Measurements from ENCODE around the gene DSCAML1.

The DSCAML1 gene

GRCh38 chr11:117716521-117717440, 80.2 kb downstream of the DSCAML1 start:
- H3K27ac ChIP-seq (ENCODE audit: low read depth, low read length): no peak overlapping the region
- no peak overlapping the region for H4K91ac ChIP-seq (ENCODE audit: low read depth, low read length)
- H2BK5ac ChIP-seq (ENCODE audit: low read depth, low read length, poor library complexity): no peak overlapping the region
- WGBS (ENCODE audit: extremely low coverage, insufficient coverage, insufficient read length): no CpG with 5 or more reads among the region's 20 CpGs
- no peak overlapping the region for H3K4ac ChIP-seq (ENCODE audit: low read depth, low read length)
- no peak overlapping the region for H4K12ac ChIP-seq (ENCODE audit: low read depth, low read length)
- no peak overlapping the region for H3K9ac ChIP-seq (ENCODE audit: low read length)
- H3K14ac ChIP-seq (ENCODE audit: low read length): no peak overlapping the region
- H4K8ac ChIP-seq (ENCODE audit: low read depth, low read length): no peak overlapping the region
- H3K4me1 ChIP-seq (ENCODE audit: control insufficient read depth in 1 of 2, insufficient read depth in 2 of 2, low read length in 2 of 2): peaks cover 4 to 12% of the 10 kb centered on the region in 2 experiments
- H3K79me2 ChIP-seq (ENCODE audit: control insufficient read depth, insufficient read depth, low read length, poor library complexity): no peaks in the 10 kb centered on the region
- no peaks in the 10 kb centered on the region for H3K79me1 ChIP-seq (ENCODE audit: low read length)
- no peak overlapping the region for H3K23ac ChIP-seq (ENCODE audit: low read length)
- no peaks in the 10 kb centered on the region for H3K27me3 ChIP-seq (ENCODE audit: insufficient read depth, low read length)
- H2BK120ac ChIP-seq (ENCODE audit: insufficient read depth, low read length, poor library complexity): no peak overlapping the region
- H2AK5ac ChIP-seq (ENCODE audit: low read length): no peak overlapping the region
- no peak overlapping the region for H3K18ac ChIP-seq (ENCODE audit: low read length)
- H3K4me3 ChIP-seq (ENCODE audit: low read depth, low read length): no peak overlapping the region
- no peaks in the 10 kb centered on the region for H3K9me3 ChIP-seq (ENCODE audit: insufficient read depth, low read depth, low read length)
- no peaks in the 10 kb centered on the region for H3K36me3 ChIP-seq (ENCODE audit: control insufficient read depth in 1 of 2, insufficient read depth in 2 of 2, low read length in 2 of 2)
- peak overlapping the region; percentile 24 for H2BK12ac ChIP-seq (ENCODE audit: low read length)
- DNase-seq: no peak
- H2AFZ ChIP-seq (ENCODE audit: insufficient read depth, low read length, poor library complexity): no peak overlapping the region
- no peak overlapping the region for H3K4me2 ChIP-seq (ENCODE audit: low read length)

DNA sequence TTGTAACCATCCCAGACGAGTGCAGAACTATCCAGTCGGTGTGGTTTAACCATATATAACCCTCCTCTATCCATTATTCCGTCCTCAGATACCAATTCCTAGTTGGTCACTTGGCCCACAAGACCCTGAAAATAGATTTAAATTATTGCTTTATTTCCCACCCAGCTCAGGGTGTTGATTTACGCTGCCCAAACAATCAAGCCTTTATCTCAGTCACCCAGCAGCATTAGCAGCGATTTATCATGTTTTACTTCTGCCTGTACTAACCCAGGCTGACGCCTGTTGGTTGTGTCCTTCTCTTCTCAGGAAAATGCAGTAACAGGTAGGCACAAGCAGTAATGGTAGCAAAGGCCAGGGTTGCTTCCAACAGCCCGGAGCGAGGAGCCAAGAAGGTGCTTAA, 81.2 kb downstream of the DSCAML1 start:
- H3K79me2 ChIP-seq (ENCODE audit: control insufficient read depth, insufficient read depth, low read length, poor library complexity): no peaks in the 10 kb centered on the region
- WGBS (ENCODE audit: extremely low coverage, insufficient coverage, insufficient read length): no CpG with 5 or more reads among the region's 8 CpGs
- no peak overlapping the region for H3K18ac ChIP-seq (ENCODE audit: low read length)
- no peaks in the 10 kb centered on the region for H3K27me3 ChIP-seq (ENCODE audit: insufficient read depth, low read length)
- no peak overlapping the region for H3K14ac ChIP-seq (ENCODE audit: low read length)
- no peaks in the 10 kb centered on the region for H3K36me3 ChIP-seq (ENCODE audit: control insufficient read depth in 1 of 2, insufficient read depth in 2 of 2, low read length in 2 of 2)
- no peak overlapping the region for H4K91ac ChIP-seq (ENCODE audit: low read depth, low read length)
- H3K23ac ChIP-seq (ENCODE audit: low read length): no peak overlapping the region
- no peak overlapping the region for H4K12ac ChIP-seq (ENCODE audit: low read depth, low read length)
- no peak overlapping the region for H3K4ac ChIP-seq (ENCODE audit: low read depth, low read length)
- H3K9me3 ChIP-seq (ENCODE audit: insufficient read depth, low read depth, low read length): no peaks in the 10 kb centered on the region
- H2BK12ac ChIP-seq (ENCODE audit: low read length): no peak overlapping the region
- peaks cover 4 to 12% of the 10 kb centered on the region in 2 experiments for H3K4me1 ChIP-seq (ENCODE audit: control insufficient read depth in 1 of 2, insufficient read depth in 2 of 2, low read length in 2 of 2)
- H3K4me3 ChIP-seq (ENCODE audit: low read depth, low read length): no peak overlapping the region
- H3K4me2 ChIP-seq (ENCODE audit: low read length): no peak overlapping the region
- no peak overlapping the region for H2AFZ ChIP-seq (ENCODE audit: insufficient read depth, low read length, poor library complexity)
- no peak for DNase-seq
- no peak overlapping the region for H3K27ac ChIP-seq (ENCODE audit: low read depth, low read length)
- H2BK120ac ChIP-seq (ENCODE audit: insufficient read depth, low read length, poor library complexity): no peak overlapping the region
- no peak overlapping the region for H2AK5ac ChIP-seq (ENCODE audit: low read length)
- H4K8ac ChIP-seq (ENCODE audit: low read depth, low read length): no peak overlapping the region
- H2BK5ac ChIP-seq (ENCODE audit: low read depth, low read length, poor library complexity): no peak overlapping the region
- no peaks in the 10 kb centered on the region for H3K79me1 ChIP-seq (ENCODE audit: low read length)
- no peak overlapping the region for H3K9ac ChIP-seq (ENCODE audit: low read length)

GRCh38 chr11:117713538-117713991, 83.5 kb downstream of the DSCAML1 start:
- Histone ChIP-seq H3K36me3 (ENCODE audit: control insufficient read depth in 1 of 2, insufficient read depth in 2 of 2, low read length in 2 of 2) (no peaks in the 10 kb centered on the region), H3K9me3 (ENCODE audit: insufficient read depth, low read depth, low read length) (no peaks in the 10 kb centered on the region), H3K9ac (ENCODE audit: low read length) (no peak overlapping the region), H3K27ac (ENCODE audit: low read depth, low read length) (no peak overlapping the region), H3K4ac (ENCODE audit: low read depth, low read length) (no peak overlapping the region), H4K8ac (ENCODE audit: low read depth, low read length) (no peak overlapping the region), H3K18ac (ENCODE audit: low read length) (no peak overlapping the region), H3K4me2 (ENCODE audit: low read length) (no peak overlapping the region), H3K79me2 (ENCODE audit: control insufficient read depth, insufficient read depth, low read length, poor library complexity) (no peaks in the 10 kb centered on the region), H4K12ac (ENCODE audit: low read depth, low read length) (no peak overlapping the region), H3K4me1 (ENCODE audit: control insufficient read depth in 1 of 2, insufficient read depth in 2 of 2, low read length in 2 of 2) (peaks cover 4 to 10% of the 10 kb centered on the region in 2 experiments), H3K4me3 (ENCODE audit: low read depth, low read length) (no peak overlapping the region), H3K14ac (ENCODE audit: low read length) (no peak overlapping the region), H2AK5ac (ENCODE audit: low read length) (no peak overlapping the region), H2BK5ac (ENCODE audit: low read depth, low read length, poor library complexity) (no peak overlapping the region), H2BK12ac (ENCODE audit: low read length) (no peak overlapping the region), H4K91ac (ENCODE audit: low read depth, low read length) (no peak overlapping the region), H3K23ac (ENCODE audit: low read length) (no peak overlapping the region), H2AFZ (ENCODE audit: insufficient read depth, low read length, poor library complexity) (no peak overlapping the region), H3K79me1 (ENCODE audit: low read length) (no peaks in the 10 kb centered on the region), H3K27me3 (ENCODE audit: insufficient read depth, low read length) (no peaks in the 10 kb centered on the region), H2BK120ac (ENCODE audit: insufficient read depth, low read length, poor library complexity) (no peak overlapping the region)
- no CpG with 5 or more reads among the region's 6 CpGs for WGBS (ENCODE audit: extremely low coverage, insufficient coverage, insufficient read length)
- DNase-seq: no peak

GRCh38 chr11:117712530-117712929, 84.5 kb downstream of the DSCAML1 start:
- no peak for DNase-seq
- Histone ChIP-seq H4K91ac (ENCODE audit: low read depth, low read length) (no peak overlapping the region), H2AK5ac (ENCODE audit: low read length) (no peak overlapping the region), H3K27me3 (ENCODE audit: insufficient read depth, low read length) (no peaks in the 10 kb centered on the region), H3K18ac (ENCODE audit: low read length) (no peak overlapping the region), H3K4me1 (ENCODE audit: control insufficient read depth in 1 of 2, insufficient read depth in 2 of 2, low read length in 2 of 2) (peaks cover 0 to 2% of the 10 kb centered on the region in 2 experiments), H3K23ac (ENCODE audit: low read length) (no peak overlapping the region), H3K79me2 (ENCODE audit: control insufficient read depth, insufficient read depth, low read length, poor library complexity) (no peaks in the 10 kb centered on the region), H3K4me2 (ENCODE audit: low read length) (no peak overlapping the region), H3K4ac (ENCODE audit: low read depth, low read length) (no peak overlapping the region), H3K79me1 (ENCODE audit: low read length) (no peaks in the 10 kb centered on the region), H3K4me3 (ENCODE audit: low read depth, low read length) (no peak overlapping the region), H2BK12ac (ENCODE audit: low read length) (no peak overlapping the region), H3K9ac (ENCODE audit: low read length) (no peak overlapping the region), H3K36me3 (ENCODE audit: control insufficient read depth in 1 of 2, insufficient read depth in 2 of 2, low read length in 2 of 2) (no peaks in the 10 kb centered on the region), H2BK120ac (ENCODE audit: insufficient read depth, low read length, poor library complexity) (no peak overlapping the region), H3K14ac (ENCODE audit: low read length) (no peak overlapping the region), H3K9me3 (ENCODE audit: insufficient read depth, low read depth, low read length) (no peaks in the 10 kb centered on the region), H4K12ac (ENCODE audit: low read depth, low read length) (no peak overlapping the region), H4K8ac (ENCODE audit: low read depth, low read length) (no peak overlapping the region), H3K27ac (ENCODE audit: low read depth, low read length) (no peak overlapping the region), H2BK5ac (ENCODE audit: low read depth, low read length, poor library complexity) (no peak overlapping the region), H2AFZ (ENCODE audit: insufficient read depth, low read length, poor library complexity) (no peak overlapping the region)
- no CpG with 5 or more reads among the region's 13 CpGs for WGBS (ENCODE audit: extremely low coverage, insufficient coverage, insufficient read length)
